Lower leg skin (tissue), 4 donors: ENCODE results near the gene TRMT61B. TPM values are rescaled to one million over a fixed set of nuclear protein-coding genes. Genes with fewer than 3 reads are reported as not detected.

ENCODE experiments used
- DNase-seq, 2 donors: peaks; one replicate each; pipeline ENCODE4 v3.0.0-alpha.2; 2019; ENCODE audit warnings: low spot score in 2 of 2
- H3K4me3 ChIP-seq: fragments of 200-600 bp; sonication (generic); 2 replicates; pipeline ENCODE4 v1.5.1; 2017; ENCODE audit warnings: mild to moderate bottlenecking, low read depth; ENCODE audit not compliant: poor library complexity, severe bottlenecking
- CTCF ChIP-seq, 3 donors: fragments of 450-650 bp; IDR thresholded peaks; one replicate each; pipeline ENCODE4 v1.5.1; 2016; ENCODE audit warnings: antibody characterized with exemption in 3 of 3, mild to moderate bottlenecking in 3 of 3, moderate library complexity in 2 of 3
- POLR2A ChIP-seq, 2 donors: fragments of 450-650 bp; IDR thresholded peaks; one replicate each; pipeline ENCODE4 v1.6.1; 2016 to 2017; ENCODE audit warnings: antibody characterized with exemption in 2 of 2, mild to moderate bottlenecking in 1 of 2, moderate library complexity in 1 of 2
- WGBS, 2 donors: methylation state at CpG; one replicate each; pipeline ENCODE4 v1.1.5; 2018; 5-methylcytosine and 5-hydroxymethylcytosine counted together
- intact Hi-C: fragments of 100-400 bp; cut with DNase I; formaldehyde crosslinking; loops from one replicate; pipeline ENCODE4 v1.15.0; 2023; ENCODE audit warnings: low total_unique reads
- total RNA-seq, 4 donors: library from RNA; depleted of rRNA; stranded (reverse); fragments of >200 nt; gene quantifications; one replicate each; pipeline ENCODE4 v1.1.0, GENCODE V29; 2016

Gene TRMT61B
- total RNA-seq, 4 donors from 2014 or later, result 7.9 to 19.9 (median 10.2) TPM

- H3K4me3 ChIP-seq, result no peak overlapping the region
- 93 to 94% methylated on average over 4 of the region's 4 CpGs for WGBS, 2 donors
- intact Hi-C loops, result no loop called here
- TF ChIP-seq POLR2A (IDR thresholded peaks at IDR 0.05) (no peak), CTCF (IDR thresholded peaks at IDR 0.05) (no peak)
- no peak for DNase-seq
Measured at GRCh38 chr2:28906376-28906775, 36.3 kb upstream of the TRMT61B start.

- TF ChIP-seq CTCF (IDR thresholded peaks at IDR 0.05), result no peak
- TF ChIP-seq POLR2A (IDR thresholded peaks at IDR 0.05), result no peak
- no peak overlapping the region for H3K4me3 ChIP-seq
- 88% methylated on average over 3 of the region's 3 CpGs for WGBS, 2 donors
- intact Hi-C loops, result no loop called here
- DNase-seq, result no peak
Measured at GRCh38 chr2:28905533-28905932, 35.4 kb upstream of the TRMT61B start.

- H3K4me3 ChIP-seq, result no peak overlapping the region
- intact Hi-C loops, result no loop called here
- WGBS, 2 donors, result 42 to 47% methylated on average over 2 of the region's 2 CpGs
- no peak for TF ChIP-seq CTCF (IDR thresholded peaks at IDR 0.05)
- TF ChIP-seq POLR2A (IDR thresholded peaks at IDR 0.05), result no peak
- no peak for DNase-seq
Measured at GRCh38 chr2:28904802-28905457, 34.8 kb upstream of the TRMT61B start.

GRCh38 chr2:28904295-28904694, 34.2 kb upstream of the TRMT61B start:
- TF ChIP-seq POLR2A (IDR thresholded peaks at IDR 0.05), result no peak
- TF ChIP-seq CTCF (IDR thresholded peaks at IDR 0.05), result no peak
- DNase-seq, result no peak
- whole genome bisulfite sequencing, 2 donors, result 68 to 82% methylated on average over 2 of the region's 2 CpGs
- no peak overlapping the region for H3K4me3 ChIP-seq
- intact Hi-C loops, result no loop called here

- intact Hi-C loops, result no loop called here
- no peak overlapping the region for H3K4me3 ChIP-seq
- WGBS, 2 donors, result 66 to 73% methylated on average over 3 of the region's 3 CpGs
- TF ChIP-seq CTCF (IDR thresholded peaks at IDR 0.05) (no peak), POLR2A (IDR thresholded peaks at IDR 0.05) (no peak)
- no peak for DNase-seq
Measured at GRCh38 chr2:28902584-28902983, 32.5 kb upstream of the TRMT61B start.

- 58% methylated on average over 1 of the region's 1 CpG for WGBS, 2 donors
Measured at GRCh38 chr2:28901841-28902240, 31.7 kb upstream of the TRMT61B start.

More at GRCh38 chr2:28901841-28902240, 31.7 kb upstream of the TRMT61B start:
- TF ChIP-seq POLR2A (IDR thresholded peaks at IDR 0.05) (no peak), CTCF (IDR thresholded peaks at IDR 0.05) (no peak)
- H3K4me3 ChIP-seq, result no peak overlapping the region
- intact Hi-C loops, result no loop called here
- no peak for DNase-seq
